GM18951 (cell line): ENCODE measurements around the gene PTPRB.

Source experiments
- POLR2A ChIP-seq: IDR thresholded peaks from 4 replicates; pipeline ENCODE4 v1.6.1; 2011; ENCODE audit warnings: mild to moderate bottlenecking; ENCODE audit not compliant: insufficient read length, insufficient read depth; ENCODE audit errors: extremely low read depth
- in situ Hi-C: fragments of 300-500 bp; cut with MboI; formaldehyde crosslinking; loops from one replicate; pipeline ENCODE4 v1.12.0; 2022; ENCODE audit warnings: low sequenced_read_pairs, mixed read lengths, inconsistent platforms; ENCODE audit not compliant: unreplicated experiment

The PTPRB gene

GRCh38 chr12:70468741-70469140, 168.5 kb downstream of the PTPRB start:
- in situ Hi-C loops: no loop called here
- no peak for TF ChIP-seq POLR2A

GRCh38 chr12:70467918-70468733, 169.1 kb downstream of the PTPRB start:
- in situ Hi-C loops: no loop called here
- no peak for TF ChIP-seq POLR2A

- no peak for TF ChIP-seq POLR2A
- in situ Hi-C loops: no loop called here
Measured at GRCh38 chr12:70467476-70467875, 169.8 kb downstream of the PTPRB start.

DNA sequence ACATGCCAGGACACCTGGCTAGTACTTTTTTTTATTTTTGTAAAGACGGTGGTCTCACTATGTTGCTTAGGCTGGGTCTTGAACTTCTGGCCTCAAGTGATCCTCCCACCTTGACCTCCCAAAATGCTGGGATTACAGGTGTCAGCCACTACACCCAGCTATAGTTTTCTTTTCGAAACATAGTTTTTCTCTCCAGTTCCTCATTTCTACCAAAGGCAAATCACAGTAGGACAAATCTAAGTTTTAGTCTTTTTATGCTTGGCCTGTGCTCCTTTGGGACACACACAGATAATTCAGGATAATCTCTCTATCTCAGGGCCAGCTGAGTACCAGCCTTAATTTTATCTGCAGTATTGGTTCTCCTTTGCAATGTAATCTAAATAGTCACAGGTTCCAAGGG, 170.5 kb downstream of the PTPRB start:
- in situ Hi-C loops: no loop called here
- TF ChIP-seq POLR2A: no peak
